ENCODE results near the gene CMIP.

The CMIP gene

DNA sequence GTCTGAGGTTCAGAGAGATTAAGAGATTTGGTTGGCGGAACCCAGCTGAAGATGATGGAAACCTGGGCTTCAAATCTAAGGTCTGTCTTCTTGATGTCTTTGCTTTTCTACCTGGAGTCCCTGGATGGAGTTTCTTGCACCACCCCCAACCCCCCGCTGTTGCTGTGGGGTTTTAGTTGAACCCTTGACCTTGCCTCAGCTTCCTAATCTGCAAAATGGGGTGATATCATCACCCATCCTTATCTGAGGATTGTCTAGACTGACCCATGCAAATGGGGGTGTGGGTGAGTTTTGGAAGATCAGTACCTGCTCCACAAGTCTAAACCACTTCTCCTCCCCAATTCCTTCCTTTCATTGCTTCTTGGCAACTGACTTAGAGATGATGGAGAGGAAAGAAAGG lies 9.0 kb upstream of the CMIP start:
- no peak for TF ChIP-seq CTCF (IDR thresholded peaks at IDR 0.05; ENCODE audit: insufficient read depth, low read depth, low read length, missing control alignments)
- no peak for DNase-seq (ENCODE audit: low read depth)
- no peak overlapping the region for H3K4me3 ChIP-seq (ENCODE audit: low read depth, low read length)

GRCh38 chr16:81436386-81436785 lies 8.2 kb upstream of the CMIP start:
- H3K4me3 ChIP-seq (ENCODE audit: low read depth, low read length) = no peak overlapping the region
- DNase-seq (ENCODE audit: low read depth) = no peak
- TF ChIP-seq CTCF (IDR thresholded peaks at IDR 0.05; ENCODE audit: insufficient read depth, low read depth, low read length, missing control alignments) = no peak

DNA sequence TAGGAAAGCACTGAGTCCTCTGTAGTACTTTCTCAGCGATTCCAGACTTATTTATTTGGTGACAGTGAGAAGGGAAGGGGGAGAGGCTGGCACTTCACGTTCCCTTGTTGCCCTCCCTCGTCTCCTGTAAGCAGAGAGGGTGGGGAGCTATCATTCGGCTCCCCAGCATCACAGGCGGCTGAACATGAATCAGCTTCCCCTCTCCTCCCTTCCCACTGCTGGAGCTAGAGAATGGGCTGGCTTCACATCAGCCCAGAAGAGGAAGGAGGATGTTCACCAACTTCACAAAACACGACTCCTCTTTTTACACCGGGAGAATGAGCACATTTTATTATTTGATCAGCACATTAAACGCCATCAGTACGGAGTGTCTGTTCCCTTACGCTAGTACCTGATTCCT lies 6.7 kb upstream of the CMIP start:
- TF ChIP-seq CTCF (IDR thresholded peaks at IDR 0.05; ENCODE audit: insufficient read depth, low read depth, low read length, missing control alignments) = no peak
- DNase-seq (ENCODE audit: low read depth) = no peak
- no peak overlapping the region for H3K4me3 ChIP-seq (ENCODE audit: low read depth, low read length)

GRCh38 chr16:81440888-81441761 lies 3.5 kb upstream of the CMIP start:
- H3K4me3 ChIP-seq (ENCODE audit: low read depth, low read length) = no peak overlapping the region
- no peak for DNase-seq (ENCODE audit: low read depth)
- no peak for TF ChIP-seq CTCF (IDR thresholded peaks at IDR 0.05; ENCODE audit: insufficient read depth, low read depth, low read length, missing control alignments)

DNA sequence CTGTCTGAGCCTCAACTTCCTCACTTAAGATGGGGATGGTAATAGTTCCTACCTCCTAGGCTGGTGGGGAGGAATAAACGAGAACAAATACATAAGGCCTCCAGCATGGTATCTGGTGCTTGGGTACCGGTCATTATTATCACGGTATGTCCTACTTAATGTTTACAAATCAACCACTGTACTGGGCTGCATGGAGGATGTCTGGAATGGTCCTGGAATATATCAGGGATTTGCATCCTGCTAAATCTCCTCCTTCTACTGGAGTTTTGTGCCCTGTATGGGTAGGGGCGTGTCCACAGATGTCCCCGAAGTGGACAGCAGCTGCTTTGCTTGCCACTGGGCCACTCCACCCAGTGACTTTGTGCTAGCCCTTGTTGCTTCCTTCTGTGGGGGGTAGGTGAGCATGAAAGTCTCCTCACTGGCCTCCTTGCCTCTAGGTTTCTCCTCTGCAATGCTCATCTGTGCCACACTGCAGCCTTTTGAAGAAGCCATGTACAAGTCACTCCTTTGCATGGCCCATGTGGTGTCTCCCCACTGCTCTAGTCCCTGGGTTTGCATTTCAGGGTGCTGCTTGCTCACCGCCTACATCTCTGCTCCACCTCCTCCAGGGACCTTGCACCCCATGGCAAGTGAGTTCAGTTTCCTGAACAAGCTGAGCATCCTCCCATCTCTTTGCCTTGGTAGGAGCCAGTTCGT lies 2.2 kb upstream of the CMIP start:
- TF ChIP-seq CTCF (IDR thresholded peaks at IDR 0.05; ENCODE audit: insufficient read depth, low read depth, low read length, missing control alignments) = no peak
- peak; percentile 14 for DNase-seq (ENCODE audit: low read depth)
- H3K4me3 ChIP-seq (ENCODE audit: low read depth, low read length) = no peak overlapping the region

DNA sequence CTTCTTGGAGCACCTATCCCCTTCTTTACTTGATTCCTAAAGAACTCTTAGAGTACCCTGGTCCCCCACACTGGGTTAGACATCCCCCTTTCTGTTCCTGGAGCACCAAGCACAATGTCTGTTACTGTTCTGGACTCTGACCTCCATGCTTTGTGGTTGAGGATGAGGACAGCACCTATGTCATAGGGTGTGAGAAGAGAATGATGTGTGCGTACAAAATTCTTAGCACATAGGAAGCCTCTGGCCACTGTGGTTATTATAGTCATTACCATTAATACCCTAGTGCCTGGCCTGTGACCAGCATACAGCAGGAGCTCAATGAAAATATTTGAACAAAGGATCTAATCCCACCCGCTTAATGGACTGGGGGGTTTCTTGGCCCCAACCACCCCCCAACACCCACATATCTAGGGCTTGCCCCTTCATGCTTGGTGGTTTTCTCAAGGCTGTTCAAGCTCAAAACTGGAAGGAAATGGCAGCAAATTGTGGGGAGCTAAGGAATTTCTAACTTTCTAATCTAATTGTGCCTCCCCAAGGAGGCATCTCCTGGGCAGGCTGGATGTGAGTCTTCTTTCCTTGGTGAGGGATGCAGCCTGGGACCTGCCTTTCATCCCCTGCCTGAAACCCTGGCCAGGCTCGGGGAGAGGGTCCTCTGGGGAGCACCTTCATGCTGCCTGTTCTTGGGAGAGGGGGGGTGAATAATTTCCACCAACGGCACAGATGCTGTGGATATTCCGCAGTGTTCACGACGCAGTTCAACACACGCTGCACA lies 1.5 kb upstream of the CMIP start:
- no peak overlapping the region for H3K4me3 ChIP-seq (ENCODE audit: low read depth, low read length)
- TF ChIP-seq CTCF (IDR thresholded peaks at IDR 0.05; ENCODE audit: insufficient read depth, low read depth, low read length, missing control alignments) = no peak
- no peak for DNase-seq (ENCODE audit: low read depth)

Data from GM12865 (cell line).